Activated CD4-positive, alpha-beta T cell treated with anti-CD3 and anti-CD28 coated beads, Interleukin-2, Interleukin-4, amounts not matched to agents 100 ng/mL and 50 ng/mL, durations not matched to agents 16 hours and 8 hours (primary cell): ENCODE results near the gene PPP2R2D.
A peak's percentile ranks its signal among the peaks of the same experiment; 100 is the strongest.

ENCODE experiments used
- DNase-seq: peaks from one replicate; pipeline ENCODE4 v3.0.0-alpha.2; 2020; ENCODE audit warnings: low spot score

Gene PPP2R2D

GRCh38 chr10:131889755-131890154 lies 11.1 kb upstream of the PPP2R2D start:
- no peak for DNase-seq

GRCh38 chr10:131890276-131891195 lies 10.3 kb upstream of the PPP2R2D start:
- no peak for DNase-seq

- no peak for DNase-seq
Observed at GRCh38 chr10:131891196-131891928, 9.4 kb upstream of the PPP2R2D start.

GRCh38 chr10:131891929-131892805 lies 8.6 kb upstream of the PPP2R2D start:
- DNase-seq, result no peak

- no peak for DNase-seq
Observed at GRCh38 chr10:131892806-131893675, 7.8 kb upstream of the PPP2R2D start.

- no peak for DNase-seq
Observed at GRCh38 chr10:131895116-131895515, 5.7 kb upstream of the PPP2R2D start.

- peak; percentile 46 for DNase-seq
Observed at GRCh38 chr10:131896403-131896802, 4.4 kb upstream of the PPP2R2D start.

- DNase-seq, result no peak
Observed at GRCh38 chr10:131897297-131897899, 3.4 kb upstream of the PPP2R2D start.

- DNase-seq, result no peak
Observed at GRCh38 chr10:131898061-131898460, 2.7 kb upstream of the PPP2R2D start.

GRCh38 chr10:131898713-131899112 lies 2.1 kb upstream of the PPP2R2D start:
- no peak for DNase-seq

GRCh38 chr10:131899116-131899690 lies 1.6 kb upstream of the PPP2R2D start:
- no peak for DNase-seq

- no peak for DNase-seq
Observed at GRCh38 chr10:131899695-131900349, 986 bp upstream of the PPP2R2D start.

- DNase-seq, result peak; percentile 43
Observed at GRCh38 chr10:131901181-131901829, 497 bp downstream of the PPP2R2D start.

GRCh38 chr10:131902211-131902610 lies 1.4 kb downstream of the PPP2R2D start:
- no peak for DNase-seq

GRCh38 chr10:131902691-131903090 lies 1.9 kb downstream of the PPP2R2D start:
- DNase-seq, result no peak

GRCh38 chr10:131905267-131905571 lies 4.4 kb downstream of the PPP2R2D start:
- DNase-seq, result no peak

- no peak for DNase-seq
Observed at GRCh38 chr10:131905603-131906268, 4.9 kb downstream of the PPP2R2D start.

GRCh38 chr10:131906269-131906639 lies 5.4 kb downstream of the PPP2R2D start:
- DNase-seq, result no peak

- no peak for DNase-seq
Observed at GRCh38 chr10:131907679-131908078, 6.9 kb downstream of the PPP2R2D start.
